ENCODE measurements around the gene EIF5.
A peak's percentile ranks its signal among the peaks of the same experiment; 100 is the strongest.

Gene EIF5

DNA sequence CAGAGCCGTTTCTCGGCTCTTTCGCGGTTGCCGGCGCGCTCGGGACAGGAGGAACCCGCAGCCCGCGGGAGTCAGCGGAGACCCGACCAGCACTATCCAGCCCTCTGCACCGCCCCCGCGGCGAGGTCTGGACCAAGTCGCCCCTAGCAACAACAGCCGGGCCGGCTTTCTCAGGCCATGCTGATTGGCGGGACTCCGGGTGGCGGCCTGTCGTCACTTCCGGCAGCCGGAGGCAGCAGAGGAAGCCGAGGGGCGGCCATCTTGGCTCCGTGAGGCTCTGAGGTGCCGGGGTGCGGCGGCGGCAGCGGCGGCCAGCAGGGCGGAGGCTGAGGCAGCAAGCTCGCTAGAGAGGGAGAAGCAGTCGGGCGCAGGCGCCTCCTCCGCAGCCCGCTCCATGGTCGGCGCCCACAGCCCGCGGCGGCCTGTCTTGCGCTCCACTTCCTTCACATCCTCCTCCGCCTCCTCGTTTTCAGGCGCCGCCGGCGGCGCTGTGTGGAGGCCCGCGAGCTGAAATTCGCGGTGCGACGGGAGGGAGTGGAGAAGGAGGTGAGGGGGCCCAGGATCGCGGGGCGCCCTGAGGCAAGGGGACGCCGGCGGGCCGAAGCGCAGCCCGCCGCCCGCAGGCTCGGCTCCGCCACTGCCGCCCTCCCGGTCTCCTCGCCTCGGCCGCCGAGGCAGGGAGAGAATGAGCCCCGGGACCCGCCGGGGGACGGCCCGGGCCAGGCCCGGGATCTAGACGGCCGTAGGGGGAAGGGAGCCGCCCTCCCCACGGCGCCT, 51.3 kb downstream of the EIF5 start, which contains the start of gene MARK3 (continued):
- TF ChIP-seq, protein P1, sequence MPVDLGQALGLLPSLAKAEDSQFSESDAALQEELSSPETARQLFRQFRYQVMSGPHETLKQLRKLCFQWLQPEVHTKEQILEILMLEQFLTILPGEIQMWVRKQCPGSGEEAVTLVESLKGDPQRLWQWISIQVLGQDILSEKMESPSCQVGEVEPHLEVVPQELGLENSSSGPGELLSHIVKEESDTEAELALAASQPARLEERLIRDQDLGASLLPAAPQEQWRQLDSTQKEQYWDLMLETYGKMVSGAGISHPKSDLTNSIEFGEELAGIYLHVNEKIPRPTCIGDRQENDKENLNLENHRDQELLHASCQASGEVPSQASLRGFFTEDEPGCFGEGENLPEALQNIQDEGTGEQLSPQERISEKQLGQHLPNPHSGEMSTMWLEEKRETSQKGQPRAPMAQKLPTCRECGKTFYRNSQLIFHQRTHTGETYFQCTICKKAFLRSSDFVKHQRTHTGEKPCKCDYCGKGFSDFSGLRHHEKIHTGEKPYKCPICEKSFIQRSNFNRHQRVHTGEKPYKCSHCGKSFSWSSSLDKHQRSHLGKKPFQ (tag by site-specific recombination; IDR thresholded peaks at IDR 0.05), result no peak
- TF ChIP-seq SP3 (tag by site-specific recombination; IDR thresholded peaks at IDR 0.05) (peak; percentile 43; the same call in 1 of the 2 replicates), ZNF223 (tag by site-specific recombination; IDR thresholded peaks at IDR 0.05) (peak; percentile 97), GLIS2 (tag by site-specific recombination; IDR thresholded peaks at IDR 0.05) (peak; percentile 66), ZNF596 (tag by site-specific recombination; IDR thresholded peaks at IDR 0.05) (peak; percentile 14; the same call in 1 of the 2 replicates), TCF7L2 (IDR thresholded peaks at IDR 0.05; ENCODE audit: borderline replicate concordance, low read depth, low read length) (no peak), ZNF792 (tag by site-specific recombination; IDR thresholded peaks at IDR 0.05) (no peak; the same call in 1 of the 2 replicates), ZBTB1 (tag by site-specific recombination; IDR thresholded peaks at IDR 0.05) (no peak), ZBTB8A (tag by site-specific recombination; IDR thresholded peaks at IDR 0.05) (peak; percentile 92), KLF1 (tag by site-specific recombination; IDR thresholded peaks at IDR 0.05) (peak; percentile 29; the same call in 1 of the 2 replicates), ZNF169 (tag by site-specific recombination; IDR thresholded peaks at IDR 0.05) (no peak), SP2 (tag by site-specific recombination; IDR thresholded peaks at IDR 0.05) (peak; percentile 92), ZNF140 (tag by site-specific recombination; IDR thresholded peaks at IDR 0.05) (no peak), ZFP69B (tag by site-specific recombination; IDR thresholded peaks at IDR 0.05) (no peak), ZNF239 (tag by site-specific recombination; IDR thresholded peaks at IDR 0.05) (no peak), ZNF549 (tag by site-specific recombination; IDR thresholded peaks at IDR 0.05) (no peak), ZFHX2 (tag by site-specific recombination; conservative IDR thresholded peaks at IDR 0.05) (peak; percentile 85), ZNF23 (tag by site-specific recombination; IDR thresholded peaks at IDR 0.05; ENCODE audit: borderline replicate concordance) (no peak), ZNF175 (tag by site-specific recombination; IDR thresholded peaks at IDR 0.05) (no peak), ZNF121 (tag by site-specific recombination; IDR thresholded peaks at IDR 0.05) (no peak), ZNF677 (tag by site-specific recombination; IDR thresholded peaks at IDR 0.05) (0 out of 2 replicates have a peak, but pooled peaks have one; percentile 15), ZNF248 (tag by site-specific recombination; IDR thresholded peaks at IDR 0.05) (no peak), ZNF146 (tag by site-specific recombination; IDR thresholded peaks at IDR 0.05) (no peak), FEZF1 (tag by site-specific recombination; IDR thresholded peaks at IDR 0.05) (no peak), ZXDB (tag by site-specific recombination; IDR thresholded peaks at IDR 0.05) (peak; percentile 57)
- TF ChIP-seq, protein P2, sequence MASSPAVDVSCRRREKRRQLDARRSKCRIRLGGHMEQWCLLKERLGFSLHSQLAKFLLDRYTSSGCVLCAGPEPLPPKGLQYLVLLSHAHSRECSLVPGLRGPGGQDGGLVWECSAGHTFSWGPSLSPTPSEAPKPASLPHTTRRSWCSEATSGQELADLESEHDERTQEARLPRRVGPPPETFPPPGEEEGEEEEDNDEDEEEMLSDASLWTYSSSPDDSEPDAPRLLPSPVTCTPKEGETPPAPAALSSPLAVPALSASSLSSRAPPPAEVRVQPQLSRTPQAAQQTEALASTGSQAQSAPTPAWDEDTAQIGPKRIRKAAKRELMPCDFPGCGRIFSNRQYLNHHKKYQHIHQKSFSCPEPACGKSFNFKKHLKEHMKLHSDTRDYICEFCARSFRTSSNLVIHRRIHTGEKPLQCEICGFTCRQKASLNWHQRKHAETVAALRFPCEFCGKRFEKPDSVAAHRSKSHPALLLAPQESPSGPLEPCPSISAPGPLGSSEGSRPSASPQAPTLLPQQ (tag by site-specific recombination; IDR thresholded peaks at IDR 0.05), result peak; percentile 18; the same call in 1 of the 2 replicates
- TF ChIP-seq, protein P3, sequence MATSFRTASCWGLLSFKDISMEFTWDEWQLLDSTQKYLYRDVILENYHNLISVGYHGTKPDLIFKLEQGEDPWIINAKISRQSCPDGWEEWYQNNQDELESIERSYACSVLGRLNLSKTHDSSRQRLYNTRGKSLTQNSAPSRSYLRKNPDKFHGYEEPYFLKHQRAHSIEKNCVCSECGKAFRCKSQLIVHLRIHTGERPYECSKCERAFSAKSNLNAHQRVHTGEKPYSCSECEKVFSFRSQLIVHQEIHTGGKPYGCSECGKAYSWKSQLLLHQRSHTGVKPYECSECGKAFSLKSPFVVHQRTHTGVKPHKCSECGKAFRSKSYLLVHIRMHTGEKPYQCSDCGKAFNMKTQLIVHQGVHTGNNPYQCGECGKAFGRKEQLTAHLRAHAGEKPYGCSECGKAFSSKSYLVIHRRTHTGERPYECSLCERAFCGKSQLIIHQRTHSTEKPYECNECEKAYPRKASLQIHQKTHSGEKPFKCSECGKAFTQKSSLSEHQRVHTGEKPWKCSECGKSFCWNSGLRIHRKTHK (tag by site-specific recombination; IDR thresholded peaks at IDR 0.05), result no peak
- TF ChIP-seq, protein P4, sequence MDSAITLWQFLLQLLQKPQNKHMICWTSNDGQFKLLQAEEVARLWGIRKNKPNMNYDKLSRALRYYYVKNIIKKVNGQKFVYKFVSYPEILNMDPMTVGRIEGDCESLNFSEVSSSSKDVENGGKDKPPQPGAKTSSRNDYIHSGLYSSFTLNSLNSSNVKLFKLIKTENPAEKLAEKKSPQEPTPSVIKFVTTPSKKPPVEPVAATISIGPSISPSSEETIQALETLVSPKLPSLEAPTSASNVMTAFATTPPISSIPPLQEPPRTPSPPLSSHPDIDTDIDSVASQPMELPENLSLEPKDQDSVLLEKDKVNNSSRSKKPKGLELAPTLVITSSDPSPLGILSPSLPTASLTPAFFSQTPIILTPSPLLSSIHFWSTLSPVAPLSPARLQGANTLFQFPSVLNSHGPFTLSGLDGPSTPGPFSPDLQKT (IDR thresholded peaks at IDR 0.05; ENCODE audit: borderline replicate concordance, low read depth, low read length), result no peak
- TF ChIP-seq, protein P5, sequence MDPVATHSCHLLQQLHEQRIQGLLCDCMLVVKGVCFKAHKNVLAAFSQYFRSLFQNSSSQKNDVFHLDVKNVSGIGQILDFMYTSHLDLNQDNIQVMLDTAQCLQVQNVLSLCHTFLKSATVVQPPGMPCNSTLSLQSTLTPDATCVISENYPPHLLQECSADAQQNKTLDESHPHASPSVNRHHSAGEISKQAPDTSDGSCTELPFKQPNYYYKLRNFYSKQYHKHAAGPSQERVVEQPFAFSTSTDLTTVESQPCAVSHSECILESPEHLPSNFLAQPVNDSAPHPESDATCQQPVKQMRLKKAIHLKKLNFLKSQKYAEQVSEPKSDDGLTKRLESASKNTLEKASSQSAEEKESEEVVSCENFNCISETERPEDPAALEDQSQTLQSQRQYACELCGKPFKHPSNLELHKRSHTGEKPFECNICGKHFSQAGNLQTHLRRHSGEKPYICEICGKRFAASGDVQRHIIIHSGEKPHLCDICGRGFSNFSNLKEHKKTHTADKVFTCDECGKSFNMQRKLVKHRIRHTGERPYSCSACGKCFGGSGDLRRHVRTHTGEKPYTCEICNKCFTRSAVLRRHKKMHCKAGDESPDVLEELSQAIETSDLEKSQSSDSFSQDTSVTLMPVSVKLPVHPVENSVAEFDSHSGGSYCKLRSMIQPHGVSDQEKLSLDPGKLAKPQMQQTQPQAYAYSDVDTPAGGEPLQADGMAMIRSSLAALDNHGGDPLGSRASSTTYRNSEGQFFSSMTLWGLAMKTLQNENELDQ (tag by site-specific recombination; IDR thresholded peaks at IDR 0.05; ENCODE audit: low read depth), result no peak
- TF ChIP-seq, protein P6, sequence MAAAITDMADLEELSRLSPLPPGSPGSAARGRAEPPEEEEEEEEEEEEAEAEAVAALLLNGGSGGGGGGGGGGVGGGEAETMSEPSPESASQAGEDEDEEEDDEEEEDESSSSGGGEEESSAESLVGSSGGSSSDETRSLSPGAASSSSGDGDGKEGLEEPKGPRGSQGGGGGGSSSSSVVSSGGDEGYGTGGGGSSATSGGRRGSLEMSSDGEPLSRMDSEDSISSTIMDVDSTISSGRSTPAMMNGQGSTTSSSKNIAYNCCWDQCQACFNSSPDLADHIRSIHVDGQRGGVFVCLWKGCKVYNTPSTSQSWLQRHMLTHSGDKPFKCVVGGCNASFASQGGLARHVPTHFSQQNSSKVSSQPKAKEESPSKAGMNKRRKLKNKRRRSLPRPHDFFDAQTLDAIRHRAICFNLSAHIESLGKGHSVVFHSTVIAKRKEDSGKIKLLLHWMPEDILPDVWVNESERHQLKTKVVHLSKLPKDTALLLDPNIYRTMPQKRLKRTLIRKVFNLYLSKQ (tag by site-specific recombination; IDR thresholded peaks at IDR 0.05; ENCODE audit: borderline replicate concordance), result no peak
- TF ChIP-seq, protein P7, sequence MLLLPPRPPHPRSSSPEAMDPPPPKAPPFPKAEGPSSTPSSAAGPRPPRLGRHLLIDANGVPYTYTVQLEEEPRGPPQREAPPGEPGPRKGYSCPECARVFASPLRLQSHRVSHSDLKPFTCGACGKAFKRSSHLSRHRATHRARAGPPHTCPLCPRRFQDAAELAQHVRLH (tag by site-specific recombination; IDR thresholded peaks at IDR 0.05), result no peak
